ENCODE measurements around the gene AICDA. TPM values are rescaled to one million over a fixed set of nuclear protein-coding genes. Genes with fewer than 3 reads are reported as not detected.

Gene AICDA
- total and polyA plus RNA-seq, 2 of the 13 experiments (the other 11 are each of a cell fraction or from before 2014, with no cell fraction given) = not detected

- TF ChIP-seq KIAA2018 (CRISPR knock-in tag; IDR thresholded peaks at IDR 0.05; ENCODE audit: borderline replicate concordance) (no peak), IRX3 (CRISPR knock-in tag; IDR thresholded peaks at IDR 0.05; ENCODE audit: borderline replicate concordance, low read depth) (no peak), ZNF552 (CRISPR knock-in tag; IDR thresholded peaks at IDR 0.05; ENCODE audit: borderline replicate concordance) (no peak)
Measured at GRCh38 chr12:8584004-8584403, 28.7 kb downstream of the AICDA start (continued).

GRCh38 chr12:8581098-8581784, 31.4 kb downstream of the AICDA start:
- intact Hi-C loops (cut with micrococcal nuclease; ENCODE audit: unreplicated experiment) (no loop called here), in situ Hi-C loops (cut with HindIII; ENCODE audit: extremely low pct_ligation_motif_present, low pct_unique_long_range_greater_than_20kb) (no loop called here)
- Histone ChIP-seq H3K4me2 (ENCODE audit: low read depth, low read length) (no peak overlapping the region), H3K4me1 (ENCODE audit: insufficient read depth, low read length) (no peaks in the 10 kb centered on the region), H3K9me3 (ENCODE audit: low read length) (no peaks in the 10 kb centered on the region), H3K9ac (ENCODE audit: insufficient read depth, low read depth, low read length) (no peak overlapping the region), H3K4me3 (replicated peaks in 1 of 3; ENCODE audit: insufficient read depth in 1 of 3, low read depth in 2 of 3, low read length in 3 of 3) (no peak overlapping the region), H3K36me3 (replicated peaks in 1 of 2; ENCODE audit: control insufficient read depth in 1 of 2, insufficient read depth in 2 of 2, low read length in 2 of 2) (no peaks in the 10 kb centered on the region), H3K27me3 (ENCODE audit: control insufficient read depth in 1 of 2, insufficient read depth in 2 of 2, low read length in 2 of 2) (no peaks in the 10 kb centered on the region; a peak in 1 of 5 replicates), H4K20me1 (ENCODE audit: insufficient read depth, low read length) (no peaks in the 10 kb centered on the region), H3K27ac (ENCODE audit: extremely low read length, insufficient read depth, low read length) (no peak overlapping the region), H2AFZ (ENCODE audit: low read length) (no peak overlapping the region), H3K79me2 (ENCODE audit: insufficient read depth, low read length) (no peaks in the 10 kb centered on the region)
- no peak for FAIRE-seq
- ChIA-PET CTCF (ENCODE audit: low intra/inter-chr PET ratio, low total read pairs) (no interaction called here), POLR2A (no interaction called here)
- 8% methylated on average over 9 of the region's 9 CpGs for WGBS (ENCODE audit: low lambda C conversion rate)
- BruUV-seq (replicated peaks) = no TSS peak
- ATAC-seq = no peak
- no peak for DNase-seq (ENCODE audit: low spot score)
- TF ChIP-seq DZIP1 (CRISPR knock-in tag; IDR thresholded peaks at IDR 0.05) = no peak
- no peak for TF ChIP-seq TEF (CRISPR knock-in tag; IDR thresholded peaks at IDR 0.05)
- TF ChIP-seq ZNF672 (CRISPR knock-in tag; IDR thresholded peaks at IDR 0.05) = no peak
- TF ChIP-seq NFIC (IDR thresholded peaks at IDR 0.05; ENCODE audit: low read length) = no peak
- no peak for TF ChIP-seq U2AF1 (optimal IDR thresholded peaks at IDR 0.05; ENCODE audit: low read depth, low read length)
